K562 (cell line): Measurements from ENCODE around the gene NPB. TPM values are rescaled to one million over a fixed set of nuclear protein-coding genes. Genes with fewer than 3 reads are reported as not detected.
A peak's percentile ranks its signal among the peaks of the same experiment; 100 is the strongest.

Experiments
- KAT7 ChIP-seq: sonication (generic); formaldehyde crosslinking; IDR thresholded peaks from 2 replicates; pipeline ENCODE4 v1.8.0; 2022; ENCODE audit warnings: missing genetic modification reagents, mild to moderate bottlenecking, borderline replicate concordance
- MEF2D ChIP-seq: conservative IDR thresholded peaks from 2 replicates; pipeline ENCODE4 v1.6.1; 2016; ENCODE audit warnings: low read depth, missing genetic modification characterization, missing compliant biosample characterization
- MXI1 ChIP-seq: IDR thresholded peaks from 2 replicates; pipeline ENCODE4 v1.6.1; 2011; ENCODE audit warnings: low read depth, mild to moderate bottlenecking, improper control_type of control experiment, low read length
- PCBP2 ChIP-seq: fragments of 200-400 bp; formaldehyde crosslinking; IDR thresholded peaks from 2 replicates; pipeline ENCODE4 v1.6.1; 2018; ENCODE audit warnings: low read length, low read depth, mild to moderate bottlenecking, moderate library complexity; ENCODE audit not compliant: poor library complexity, severe bottlenecking
- SIX5 ChIP-seq, 2 experiments: IDR thresholded peaks; 2 replicates each; pipeline ENCODE4 v1.6.1; 2011; ENCODE audit warnings: low read length in 2 of 2, borderline replicate concordance in 1 of 2, low read depth in 1 of 2, mild to moderate bottlenecking in 1 of 2, moderate library complexity in 1 of 2; ENCODE audit not compliant: insufficient read depth in 1 of 2
- ZNF124 ChIP-seq: sonication (generic); formaldehyde crosslinking; IDR thresholded peaks from 2 replicates; pipeline ENCODE4 v1.8.1; 2022; ENCODE audit warnings: missing genetic modification reagents
- polyA plus RNA-seq, 8 experiments: library from polyadenylated mRNA; depleted of rRNA in 4 of 8; stranded (reverse) in 5 of 8; unstranded in 3 of 8; fragments of >200 nt; fragmentation: Nextera tagmentation in 2 of 8; fragmentation: Illumina TruSeq in 1 of 8; extraction: Ambion mirVana in 2 of 8; extraction: Trizol in 1 of 8; gene quantifications; 2 replicates each; pipeline versions ENCODE4 v1.2.1 to v1.2.3, GENCODE V29; 2011 to 2014; ENCODE audit warnings: inconsistent platforms in 1 of 8, missing spikeins in 1 of 8
- total RNA-seq, 7 experiments: library from RNA; depleted of rRNA in 6 of 7; stranded (reverse); fragments of >200 nt in 6 of 7; fragmentation: Illumina TruSeq in 2 of 7; extraction: Trizol in 2 of 7; gene quantifications; 2 replicates each; pipeline versions ENCODE4 v1.2.1 to v1.2.3, GENCODE V29; 2011 to 2021; ENCODE audit warnings: low replicate concordance in 1 of 7
- TF ChIP-seq, protein P1 (sequence below): fragments of 450-650 bp; IDR thresholded peaks from 2 replicates; pipeline ENCODE4 v1.6.1; 2016; ENCODE audit warnings: borderline replicate concordance
- TF ChIP-seq, protein P2 (sequence below): fragments of 200-600 bp; sonication (generic); IDR thresholded peaks from one replicate; pipeline ENCODE4 v1.6.1; 2012; ENCODE audit warnings: mild to moderate bottlenecking, low read depth, low read length, inconsistent platforms
- TF ChIP-seq, protein P3 (sequence below): fragments of 250-450 bp; sonication (Bioruptor Pico); IDR thresholded peaks from 2 replicates; pipeline ENCODE4 v1.8.0; 2021; ENCODE audit warnings: borderline replicate concordance, mild to moderate bottlenecking, moderate library complexity; ENCODE audit not compliant: poor library complexity, severe bottlenecking
- TF ChIP-seq, protein P4 (sequence below), 2 experiments: fragments of 450-650 bp in 1 of 2; sonication (generic) in 1 of 2; formaldehyde crosslinking; conservative IDR thresholded peaks; 2 replicates each; pipeline versions ENCODE4 v1.4.0 to v1.8.1; 2020 to 2022; ENCODE audit warnings: mild to moderate bottlenecking in 1 of 2, missing genetic modification reagents in 1 of 2

NPB gene
- total and polyA plus RNA-seq, 9 of the 15 experiments (the other 6 are each of a cell fraction or from before 2014, with no cell fraction given), result 0.03 to 0.61 (median 0.14) TPM; not detected in 2

DNA sequence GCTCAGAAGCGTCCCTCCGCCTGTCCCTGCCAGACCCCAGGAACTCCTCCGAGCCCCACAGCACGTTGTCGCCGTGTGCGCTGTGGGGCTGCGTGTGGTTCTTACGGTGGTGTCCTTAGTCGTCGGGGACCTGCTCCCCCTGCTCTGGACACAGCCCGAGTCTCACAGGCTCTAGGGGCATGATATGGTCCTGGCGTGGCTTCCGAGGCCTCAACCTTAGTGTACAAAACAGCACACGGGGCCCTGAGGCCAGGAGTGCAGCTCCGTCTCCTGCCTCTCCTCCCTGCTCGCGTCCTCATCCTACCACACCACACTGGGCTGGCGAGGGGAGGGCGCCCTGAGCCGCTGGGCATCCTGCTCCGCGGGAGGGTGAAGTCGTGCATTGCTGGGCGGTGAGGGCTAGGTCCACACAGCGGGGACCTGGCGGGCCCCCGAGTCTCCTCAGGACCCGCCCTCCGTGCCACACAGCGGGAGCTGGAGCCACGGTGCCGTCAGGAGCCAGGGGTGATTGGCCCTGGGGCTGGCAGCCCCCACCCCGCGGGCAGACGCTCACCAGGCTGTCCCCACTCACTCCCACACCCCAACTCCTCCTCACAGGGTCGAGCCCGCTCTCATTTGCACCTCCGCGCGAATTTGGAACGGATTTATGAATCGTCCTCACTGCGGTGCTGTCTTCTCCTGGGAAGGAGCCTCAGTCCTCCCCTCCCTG lies 26.7 kb downstream of the NPB start (continued):
- TF ChIP-seq, protein P1, sequence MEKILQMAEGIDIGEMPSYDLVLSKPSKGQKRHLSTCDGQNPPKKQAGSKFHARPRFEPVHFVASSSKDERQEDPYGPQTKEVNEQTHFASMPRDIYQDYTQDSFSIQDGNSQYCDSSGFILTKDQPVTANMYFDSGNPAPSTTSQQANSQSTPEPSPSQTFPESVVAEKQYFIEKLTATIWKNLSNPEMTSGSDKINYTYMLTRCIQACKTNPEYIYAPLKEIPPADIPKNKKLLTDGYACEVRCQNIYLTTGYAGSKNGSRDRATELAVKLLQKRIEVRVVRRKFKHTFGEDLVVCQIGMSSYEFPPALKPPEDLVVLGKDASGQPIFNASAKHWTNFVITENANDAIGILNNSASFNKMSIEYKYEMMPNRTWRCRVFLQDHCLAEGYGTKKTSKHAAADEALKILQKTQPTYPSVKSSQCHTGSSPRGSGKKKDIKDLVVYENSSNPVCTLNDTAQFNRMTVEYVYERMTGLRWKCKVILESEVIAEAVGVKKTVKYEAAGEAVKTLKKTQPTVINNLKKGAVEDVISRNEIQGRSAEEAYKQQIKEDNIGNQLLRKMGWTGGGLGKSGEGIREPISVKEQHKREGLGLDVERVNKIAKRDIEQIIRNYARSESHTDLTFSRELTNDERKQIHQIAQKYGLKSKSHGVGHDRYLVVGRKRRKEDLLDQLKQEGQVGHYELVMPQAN, result peak; percentile 2; the same call in 1 of the 2 replicates
- TF ChIP-seq KAT7, result 0 out of 2 replicates have a peak, but pooled peaks have one; percentile 3
- TF ChIP-seq SIX5 (IDR thresholded peaks at IDR 0.05; ENCODE audit: borderline replicate concordance in 1 of 2, insufficient read depth in 1 of 2, low read depth in 1 of 2, low read length in 2 of 2), result no peak
- no peak for TF ChIP-seq MEF2D
- no peak for TF ChIP-seq PCBP2
- TF ChIP-seq, protein P2, sequence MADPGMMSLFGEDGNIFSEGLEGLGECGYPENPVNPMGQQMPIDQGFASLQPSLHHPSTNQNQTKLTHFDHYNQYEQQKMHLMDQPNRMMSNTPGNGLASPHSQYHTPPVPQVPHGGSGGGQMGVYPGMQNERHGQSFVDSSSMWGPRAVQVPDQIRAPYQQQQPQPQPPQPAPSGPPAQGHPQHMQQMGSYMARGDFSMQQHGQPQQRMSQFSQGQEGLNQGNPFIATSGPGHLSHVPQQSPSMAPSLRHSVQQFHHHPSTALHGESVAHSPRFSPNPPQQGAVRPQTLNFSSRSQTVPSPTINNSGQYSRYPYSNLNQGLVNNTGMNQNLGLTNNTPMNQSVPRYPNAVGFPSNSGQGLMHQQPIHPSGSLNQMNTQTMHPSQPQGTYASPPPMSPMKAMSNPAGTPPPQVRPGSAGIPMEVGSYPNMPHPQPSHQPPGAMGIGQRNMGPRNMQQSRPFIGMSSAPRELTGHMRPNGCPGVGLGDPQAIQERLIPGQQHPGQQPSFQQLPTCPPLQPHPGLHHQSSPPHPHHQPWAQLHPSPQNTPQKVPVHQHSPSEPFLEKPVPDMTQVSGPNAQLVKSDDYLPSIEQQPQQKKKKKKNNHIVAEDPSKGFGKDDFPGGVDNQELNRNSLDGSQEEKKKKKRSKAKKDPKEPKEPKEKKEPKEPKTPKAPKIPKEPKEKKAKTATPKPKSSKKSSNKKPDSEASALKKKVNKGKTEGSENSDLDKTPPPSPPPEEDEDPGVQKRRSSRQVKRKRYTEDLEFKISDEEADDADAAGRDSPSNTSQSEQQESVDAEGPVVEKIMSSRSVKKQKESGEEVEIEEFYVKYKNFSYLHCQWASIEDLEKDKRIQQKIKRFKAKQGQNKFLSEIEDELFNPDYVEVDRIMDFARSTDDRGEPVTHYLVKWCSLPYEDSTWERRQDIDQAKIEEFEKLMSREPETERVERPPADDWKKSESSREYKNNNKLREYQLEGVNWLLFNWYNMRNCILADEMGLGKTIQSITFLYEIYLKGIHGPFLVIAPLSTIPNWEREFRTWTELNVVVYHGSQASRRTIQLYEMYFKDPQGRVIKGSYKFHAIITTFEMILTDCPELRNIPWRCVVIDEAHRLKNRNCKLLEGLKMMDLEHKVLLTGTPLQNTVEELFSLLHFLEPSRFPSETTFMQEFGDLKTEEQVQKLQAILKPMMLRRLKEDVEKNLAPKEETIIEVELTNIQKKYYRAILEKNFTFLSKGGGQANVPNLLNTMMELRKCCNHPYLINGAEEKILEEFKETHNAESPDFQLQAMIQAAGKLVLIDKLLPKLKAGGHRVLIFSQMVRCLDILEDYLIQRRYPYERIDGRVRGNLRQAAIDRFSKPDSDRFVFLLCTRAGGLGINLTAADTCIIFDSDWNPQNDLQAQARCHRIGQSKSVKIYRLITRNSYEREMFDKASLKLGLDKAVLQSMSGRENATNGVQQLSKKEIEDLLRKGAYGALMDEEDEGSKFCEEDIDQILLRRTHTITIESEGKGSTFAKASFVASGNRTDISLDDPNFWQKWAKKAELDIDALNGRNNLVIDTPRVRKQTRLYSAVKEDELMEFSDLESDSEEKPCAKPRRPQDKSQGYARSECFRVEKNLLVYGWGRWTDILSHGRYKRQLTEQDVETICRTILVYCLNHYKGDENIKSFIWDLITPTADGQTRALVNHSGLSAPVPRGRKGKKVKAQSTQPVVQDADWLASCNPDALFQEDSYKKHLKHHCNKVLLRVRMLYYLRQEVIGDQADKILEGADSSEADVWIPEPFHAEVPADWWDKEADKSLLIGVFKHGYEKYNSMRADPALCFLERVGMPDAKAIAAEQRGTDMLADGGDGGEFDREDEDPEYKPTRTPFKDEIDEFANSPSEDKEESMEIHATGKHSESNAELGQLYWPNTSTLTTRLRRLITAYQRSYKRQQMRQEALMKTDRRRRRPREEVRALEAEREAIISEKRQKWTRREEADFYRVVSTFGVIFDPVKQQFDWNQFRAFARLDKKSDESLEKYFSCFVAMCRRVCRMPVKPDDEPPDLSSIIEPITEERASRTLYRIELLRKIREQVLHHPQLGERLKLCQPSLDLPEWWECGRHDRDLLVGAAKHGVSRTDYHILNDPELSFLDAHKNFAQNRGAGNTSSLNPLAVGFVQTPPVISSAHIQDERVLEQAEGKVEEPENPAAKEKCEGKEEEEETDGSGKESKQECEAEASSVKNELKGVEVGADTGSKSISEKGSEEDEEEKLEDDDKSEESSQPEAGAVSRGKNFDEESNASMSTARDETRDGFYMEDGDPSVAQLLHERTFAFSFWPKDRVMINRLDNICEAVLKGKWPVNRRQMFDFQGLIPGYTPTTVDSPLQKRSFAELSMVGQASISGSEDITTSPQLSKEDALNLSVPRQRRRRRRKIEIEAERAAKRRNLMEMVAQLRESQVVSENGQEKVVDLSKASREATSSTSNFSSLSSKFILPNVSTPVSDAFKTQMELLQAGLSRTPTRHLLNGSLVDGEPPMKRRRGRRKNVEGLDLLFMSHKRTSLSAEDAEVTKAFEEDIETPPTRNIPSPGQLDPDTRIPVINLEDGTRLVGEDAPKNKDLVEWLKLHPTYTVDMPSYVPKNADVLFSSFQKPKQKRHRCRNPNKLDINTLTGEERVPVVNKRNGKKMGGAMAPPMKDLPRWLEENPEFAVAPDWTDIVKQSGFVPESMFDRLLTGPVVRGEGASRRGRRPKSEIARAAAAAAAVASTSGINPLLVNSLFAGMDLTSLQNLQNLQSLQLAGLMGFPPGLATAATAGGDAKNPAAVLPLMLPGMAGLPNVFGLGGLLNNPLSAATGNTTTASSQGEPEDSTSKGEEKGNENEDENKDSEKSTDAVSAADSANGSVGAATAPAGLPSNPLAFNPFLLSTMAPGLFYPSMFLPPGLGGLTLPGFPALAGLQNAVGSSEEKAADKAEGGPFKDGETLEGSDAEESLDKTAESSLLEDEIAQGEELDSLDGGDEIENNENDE, result no peak
- TF ChIP-seq MXI1, result no peak
- TF ChIP-seq, protein P3, sequence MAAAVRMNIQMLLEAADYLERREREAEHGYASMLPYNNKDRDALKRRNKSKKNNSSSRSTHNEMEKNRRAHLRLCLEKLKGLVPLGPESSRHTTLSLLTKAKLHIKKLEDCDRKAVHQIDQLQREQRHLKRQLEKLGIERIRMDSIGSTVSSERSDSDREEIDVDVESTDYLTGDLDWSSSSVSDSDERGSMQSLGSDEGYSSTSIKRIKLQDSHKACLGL (CRISPR knock-in tag), result no peak
- TF ChIP-seq, protein P4, sequence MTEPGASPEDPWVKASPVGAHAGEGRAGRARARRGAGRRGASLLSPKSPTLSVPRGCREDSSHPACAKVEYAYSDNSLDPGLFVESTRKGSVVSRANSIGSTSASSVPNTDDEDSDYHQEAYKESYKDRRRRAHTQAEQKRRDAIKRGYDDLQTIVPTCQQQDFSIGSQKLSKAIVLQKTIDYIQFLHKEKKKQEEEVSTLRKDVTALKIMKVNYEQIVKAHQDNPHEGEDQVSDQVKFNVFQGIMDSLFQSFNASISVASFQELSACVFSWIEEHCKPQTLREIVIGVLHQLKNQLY (CRISPR knock-in tag; conservative IDR thresholded peaks at IDR 0.05), result no peak
- TF ChIP-seq ZNF124 (CRISPR knock-in tag), result 0 out of 2 replicates have a peak, but pooled peaks have one; percentile 27
